DMS 273 (cell line): Measurements from ENCODE around the gene LEMD2.

Source experiments
- DNase-seq: peaks from one replicate; lab custom pipeline; 2025; ENCODE audit not compliant: unreplicated experiment; lab: John Stamatoyannopoulos, UW

The LEMD2 gene

DNA sequence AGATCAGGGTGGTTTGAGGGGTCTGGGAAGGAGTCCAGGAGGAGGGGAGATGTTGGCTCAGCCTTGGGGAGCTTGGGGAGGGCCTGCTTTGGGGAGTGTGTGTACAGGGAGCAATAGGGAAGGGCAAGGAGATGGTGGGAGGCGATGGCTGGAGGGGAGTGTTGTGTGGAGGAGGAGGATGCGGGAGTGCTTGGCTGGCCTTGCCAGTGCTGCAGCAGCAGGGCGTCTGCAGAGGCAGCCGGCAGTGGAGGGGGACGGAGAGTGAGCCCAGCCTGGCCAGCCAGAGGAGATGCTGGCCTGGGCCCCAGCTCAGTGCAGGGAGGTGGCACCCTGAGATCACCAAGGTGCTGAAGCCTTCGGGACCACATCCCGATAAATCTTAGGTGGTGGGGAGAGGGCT, 46.1 kb downstream of the LEMD2 start:
- DNase-seq: peak; percentile 69

GRCh38 chr6:33742092-33742491, 46.8 kb downstream of the LEMD2 start:
- no peak for DNase-seq

- peak; percentile 38 for DNase-seq
These were observed 48.1 kb downstream of the LEMD2 start for GRCh38 chr6:33740794-33741193.

DNA sequence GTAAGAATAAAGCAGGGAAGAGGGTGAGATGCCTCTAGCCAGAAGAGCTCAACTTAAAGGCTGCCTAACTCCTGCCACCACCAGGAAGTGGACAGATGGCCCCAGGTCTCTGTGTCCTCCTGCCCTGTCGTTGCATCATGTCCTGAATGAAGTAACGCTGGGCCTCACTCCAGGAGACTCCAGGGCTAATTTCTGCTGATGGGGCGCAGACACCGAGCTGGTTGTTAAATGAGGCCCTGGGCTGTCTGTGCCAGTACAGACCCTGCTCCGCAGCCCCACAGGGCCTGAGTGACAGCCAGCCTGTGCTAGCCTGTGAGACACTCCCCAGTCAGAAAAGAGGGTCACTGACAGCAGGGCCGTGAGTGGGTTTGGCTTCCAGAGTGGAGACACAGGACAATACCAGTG, 48.7 kb downstream of the LEMD2 start:
- peak; percentile 79 for DNase-seq

DNA sequence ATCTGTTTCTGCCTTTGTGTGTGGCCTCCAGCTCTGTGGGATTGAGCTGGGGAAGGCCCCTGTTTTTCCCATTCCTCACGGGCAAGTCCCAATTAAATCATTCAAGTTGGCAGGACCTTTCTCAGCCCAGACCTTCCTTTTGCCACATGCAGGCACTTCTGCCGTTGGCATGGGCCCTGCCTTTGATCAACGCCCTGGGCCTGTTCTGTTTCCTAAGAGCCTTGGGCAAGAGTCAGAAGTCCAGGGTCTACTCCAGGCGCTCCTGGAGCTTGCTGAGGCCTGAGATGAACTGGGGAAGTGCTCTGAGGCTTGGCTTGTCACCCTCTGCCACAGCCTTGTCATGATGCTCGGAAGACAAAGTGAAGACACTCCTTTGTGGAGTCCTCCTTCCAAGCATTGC, 49.4 kb downstream of the LEMD2 start:
- no peak for DNase-seq

- no peak for DNase-seq
These were observed 50.1 kb downstream of the LEMD2 start for GRCh38 chr6:33738879-33739278.

DNA sequence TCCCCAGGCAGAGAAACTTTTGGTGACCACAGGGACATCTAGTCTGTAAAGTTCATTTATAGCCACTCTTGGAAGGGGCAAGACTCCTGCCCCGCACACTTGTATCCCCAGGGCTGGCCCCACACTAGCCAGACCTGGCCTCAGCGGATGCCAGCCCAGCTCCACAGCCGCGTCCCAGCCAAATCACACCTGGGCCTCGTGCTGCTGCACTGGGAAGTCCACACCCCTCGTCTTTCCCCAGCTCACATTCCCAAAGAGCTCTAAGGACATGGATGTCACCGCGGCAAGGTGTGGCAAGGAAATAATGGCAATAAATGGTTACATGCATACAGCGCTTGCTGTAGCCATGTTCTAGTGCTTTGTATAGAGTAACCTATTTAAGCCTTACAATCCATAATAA, 50.8 kb downstream of the LEMD2 start:
- no peak for DNase-seq

DNA sequence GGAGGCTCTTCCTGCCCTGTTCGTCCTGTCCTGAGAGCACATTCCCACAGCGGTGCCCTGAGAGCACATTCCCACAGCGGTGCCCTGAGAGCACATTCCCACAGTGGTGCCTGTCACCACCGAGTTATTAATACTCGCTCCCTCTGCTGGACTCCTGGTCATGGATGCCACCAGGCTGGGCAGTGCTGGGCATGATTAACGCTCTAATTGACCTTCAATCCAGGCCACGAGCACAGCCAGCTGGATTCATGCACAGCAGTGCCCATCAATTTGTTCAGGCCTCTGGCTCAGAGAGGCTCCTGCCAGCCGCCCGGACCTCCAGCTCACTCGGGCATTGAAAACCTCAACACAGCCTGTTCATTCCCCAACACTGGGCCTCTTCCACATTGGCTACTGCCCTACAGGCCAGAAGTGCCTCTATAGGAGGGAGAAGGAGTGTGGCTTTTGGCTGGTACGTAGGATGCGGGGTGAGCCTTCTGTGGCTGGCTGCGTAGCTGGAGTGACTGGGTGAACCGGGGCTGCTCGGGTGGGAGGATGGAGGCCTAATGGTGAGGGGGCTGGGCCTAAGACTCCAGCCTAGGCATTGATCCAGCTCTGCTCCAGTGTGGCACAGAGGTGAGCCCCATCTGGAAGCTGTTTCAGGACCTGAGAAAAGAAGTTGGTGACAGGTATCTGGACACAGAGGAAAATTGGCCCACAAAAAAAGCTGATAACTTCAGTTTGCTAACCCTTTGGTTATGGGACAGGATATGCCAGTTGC, 51.5 kb downstream of the LEMD2 start:
- DNase-seq: no peak

DNA sequence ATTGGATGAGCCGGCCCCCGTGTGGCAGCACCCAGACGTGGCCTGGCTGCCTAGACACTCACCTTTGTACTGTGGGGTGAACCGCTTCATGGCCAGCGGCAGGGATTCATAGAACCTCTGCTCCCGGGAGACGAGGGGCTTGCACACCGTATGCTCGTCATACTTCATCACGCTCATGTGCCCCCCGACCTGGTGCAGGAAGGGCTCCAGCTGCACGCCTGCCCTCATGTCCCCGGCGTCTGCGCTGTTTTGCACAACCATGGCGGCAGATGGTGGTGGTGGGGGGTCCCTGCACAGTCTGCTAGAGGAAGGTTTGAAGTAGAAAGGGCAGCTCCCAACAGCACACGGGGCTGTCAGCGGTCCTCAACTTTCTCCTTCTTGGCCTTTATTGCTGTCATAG, 53.7 kb downstream of the LEMD2 start:
- no peak for DNase-seq

DNA sequence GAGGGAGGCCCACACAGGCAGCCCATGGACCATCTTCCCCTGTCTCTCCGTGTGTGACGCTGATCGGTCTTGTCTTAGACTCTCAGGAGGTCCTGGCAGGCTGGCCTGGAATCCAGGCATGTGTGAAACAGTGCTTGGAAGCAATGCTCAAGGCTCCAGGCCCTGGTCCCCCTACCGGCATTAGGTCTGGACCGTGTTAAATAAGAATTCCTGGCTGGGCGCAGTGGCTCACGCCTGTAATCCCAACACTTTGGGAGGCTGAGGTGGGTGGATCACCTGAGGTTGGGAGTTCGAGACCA, 55.3 kb downstream of the LEMD2 start:
- no peak for DNase-seq

DNA sequence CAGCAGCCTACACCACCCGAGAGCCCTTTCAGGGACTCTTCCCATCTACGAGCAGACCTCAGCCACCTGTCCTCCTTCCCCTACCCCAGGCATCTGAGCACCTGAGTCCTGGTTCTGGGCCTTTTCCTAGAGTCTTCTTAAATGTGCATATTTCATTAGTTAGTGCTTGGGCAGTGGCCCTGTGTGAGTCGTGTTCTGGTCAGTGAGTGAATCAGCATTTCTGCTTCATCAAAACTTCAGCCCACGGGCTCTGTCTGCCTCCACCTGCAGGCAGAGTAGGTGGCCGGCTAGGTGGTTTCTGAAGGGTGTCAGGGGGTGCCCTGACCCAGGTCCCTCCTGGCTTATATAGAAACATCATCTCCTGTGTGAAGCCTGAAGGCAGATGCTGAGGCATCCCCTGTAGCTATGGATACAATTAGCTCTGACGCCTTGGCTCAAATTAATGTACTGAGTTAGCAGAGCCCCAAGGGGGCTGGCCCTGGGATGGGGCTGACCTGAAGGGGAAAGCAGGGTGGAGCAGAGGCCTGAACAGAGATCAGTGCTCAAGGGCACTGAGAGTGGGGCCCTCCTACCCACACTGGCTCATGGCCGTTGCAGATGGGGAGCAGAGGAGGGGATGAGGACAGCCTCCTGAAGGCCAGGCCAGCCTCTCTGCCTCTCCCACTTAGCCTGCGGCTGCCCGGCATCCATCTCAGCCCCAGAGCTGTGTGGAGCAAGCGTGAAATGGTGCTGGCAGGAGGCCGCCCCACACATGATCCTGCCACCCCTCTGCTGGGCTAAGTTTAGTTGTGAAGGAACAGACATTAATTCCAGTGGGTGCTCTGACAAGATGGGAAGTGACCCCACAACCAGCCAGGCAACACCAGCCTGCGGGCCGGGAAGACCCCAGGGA, 55.9 kb downstream of the LEMD2 start:
- no peak for DNase-seq

DNA sequence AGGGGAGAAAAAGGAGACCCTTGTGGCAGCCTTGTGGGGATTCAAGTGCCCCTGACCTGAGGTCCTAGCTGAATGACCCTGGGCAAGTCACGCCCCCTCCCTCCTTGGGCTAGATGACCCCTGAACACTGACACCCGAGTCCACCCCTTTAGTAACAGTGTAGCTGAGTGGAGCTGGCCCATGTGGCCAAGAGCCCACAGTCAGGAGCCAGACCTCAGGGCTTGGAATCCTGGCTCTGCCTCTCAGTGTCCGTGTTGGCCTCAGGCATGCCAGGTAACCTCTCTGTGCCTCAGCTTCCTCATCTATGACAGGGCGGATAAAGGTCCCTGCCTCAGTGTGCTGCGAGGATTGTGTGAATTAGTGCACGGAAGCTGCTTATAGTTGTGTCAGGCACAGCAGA, 56.5 kb downstream of the LEMD2 start:
- DNase-seq: no peak

DNA sequence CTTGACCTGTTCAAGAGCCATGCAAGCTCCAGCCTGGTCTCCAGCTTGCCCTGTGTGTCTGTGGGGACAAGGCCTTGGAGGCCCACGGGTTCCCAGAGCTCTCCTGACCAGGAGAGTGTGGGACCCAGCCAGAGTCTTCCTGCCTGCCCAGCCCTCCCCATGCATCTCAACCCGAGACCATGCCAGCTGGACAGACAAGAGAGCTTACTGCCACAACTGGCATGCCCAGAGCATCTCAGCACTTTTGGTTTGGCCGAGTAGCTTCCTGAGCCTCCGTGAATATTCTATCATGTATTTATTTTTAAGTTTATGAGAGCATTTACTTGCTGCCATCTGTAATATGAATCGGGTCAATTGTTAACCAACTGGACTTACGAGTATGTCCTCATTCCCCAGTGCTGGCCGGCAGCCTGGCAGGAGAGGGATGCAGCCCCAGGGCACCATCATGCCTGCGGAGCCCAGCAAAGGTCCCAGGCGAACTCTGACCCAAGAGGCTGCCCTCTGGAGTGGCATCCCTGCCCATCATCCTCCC, 57.1 kb downstream of the LEMD2 start:
- no peak for DNase-seq

- DNase-seq: no peak
These were observed 57.9 kb downstream of the LEMD2 start for GRCh38 chr6:33731035-33731434.

DNA sequence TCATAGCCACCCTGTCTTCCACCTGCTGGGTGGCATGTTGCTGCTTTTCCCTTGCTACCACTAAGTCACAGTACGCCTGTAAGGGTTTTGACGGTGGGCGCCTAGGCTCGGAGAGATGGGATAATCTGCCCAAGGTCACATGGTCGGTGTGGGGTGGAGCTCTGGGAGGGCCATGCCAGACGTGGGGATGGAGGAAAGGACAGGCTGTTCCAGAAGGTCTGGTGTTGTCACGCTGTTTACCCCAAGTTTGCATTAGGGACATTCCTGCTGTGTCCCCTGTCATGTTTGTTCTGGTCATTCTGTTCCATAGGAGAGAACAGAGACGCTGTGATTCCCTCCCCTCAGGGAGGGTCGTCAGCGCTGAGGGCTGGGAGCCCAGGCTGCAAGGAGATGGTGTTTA, 58.3 kb downstream of the LEMD2 start:
- DNase-seq: no peak

- DNase-seq: no peak
These were observed 59.9 kb downstream of the LEMD2 start for GRCh38 chr6:33729059-33729458.

- no peak for DNase-seq
These were observed 60.5 kb downstream of the LEMD2 start for GRCh38 chr6:33728438-33728837.

DNA sequence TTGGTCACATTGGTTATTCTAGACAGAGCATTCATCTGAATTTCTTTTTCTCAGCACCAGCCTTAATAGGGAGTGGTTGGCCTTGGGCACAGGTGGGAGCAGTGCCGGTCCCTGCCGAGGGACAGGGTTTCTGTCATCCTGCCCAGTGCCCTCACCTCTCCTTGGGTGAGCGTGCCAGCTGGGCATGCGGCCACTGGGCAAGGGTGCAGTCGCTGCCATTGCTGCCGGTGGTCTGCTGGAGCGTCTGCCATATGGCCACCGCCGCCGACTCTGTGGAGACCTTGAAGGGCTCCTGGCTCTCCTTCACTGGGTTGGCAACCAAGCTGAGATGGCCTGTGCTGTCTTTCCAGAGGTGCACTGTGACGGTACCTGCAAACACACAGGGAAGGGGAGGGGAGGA, 61.0 kb downstream of the LEMD2 start:
- DNase-seq: no peak

DNA sequence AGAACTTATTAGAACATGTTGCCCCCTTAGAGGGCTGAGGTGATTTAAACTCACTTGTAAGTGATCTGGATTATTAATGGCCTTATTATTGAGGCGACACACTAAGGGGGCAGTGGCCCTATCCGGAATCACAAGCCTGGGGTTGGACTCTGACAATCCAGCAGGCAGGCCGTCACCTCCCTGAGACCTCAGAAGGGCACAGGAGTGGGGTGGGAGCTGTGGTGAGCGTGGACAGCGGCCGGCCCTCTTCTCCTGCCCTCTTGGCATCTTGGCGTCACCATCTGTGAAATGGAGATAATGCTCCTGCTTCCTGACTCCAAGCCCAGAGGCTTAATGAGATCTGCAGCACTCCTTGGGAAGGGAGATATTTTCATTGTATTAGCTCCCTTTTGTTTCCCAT, 61.8 kb downstream of the LEMD2 start:
- no peak for DNase-seq

- no peak for DNase-seq
These were observed 62.2 kb downstream of the LEMD2 start for GRCh38 chr6:33726696-33727095.

GRCh38 chr6:33725891-33726673, 62.8 kb downstream of the LEMD2 start:
- no peak for DNase-seq

DNA sequence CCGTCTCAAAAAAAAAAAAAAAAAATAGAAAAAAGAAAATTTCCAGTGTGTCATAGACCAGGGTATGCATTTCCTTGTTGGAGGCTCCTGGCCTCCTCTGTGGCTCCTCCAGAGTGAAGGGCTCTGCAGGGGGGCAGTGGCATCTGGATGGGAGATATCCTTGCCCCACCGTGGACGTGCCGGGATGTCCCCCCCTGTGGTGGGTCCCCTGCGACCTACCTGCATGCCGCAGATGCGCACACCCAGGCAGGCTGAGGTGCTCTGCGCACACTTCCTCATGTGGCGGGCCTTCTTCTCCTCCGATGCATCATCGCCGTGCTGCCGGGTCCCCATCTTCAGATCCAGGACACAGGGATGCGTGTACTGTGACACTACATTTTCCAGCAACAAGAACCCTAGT, 63.7 kb downstream of the LEMD2 start:
- no peak for DNase-seq
